Measurements from ENCODE around the gene SARDH. TPM values are rescaled to one million over a fixed set of nuclear protein-coding genes. Genes with fewer than 3 reads are reported as not detected.

Gene SARDH
- total RNA-seq, 4 donors from 2014 or later = 0.10 to 0.29 TPM; not detected in 2

DNA sequence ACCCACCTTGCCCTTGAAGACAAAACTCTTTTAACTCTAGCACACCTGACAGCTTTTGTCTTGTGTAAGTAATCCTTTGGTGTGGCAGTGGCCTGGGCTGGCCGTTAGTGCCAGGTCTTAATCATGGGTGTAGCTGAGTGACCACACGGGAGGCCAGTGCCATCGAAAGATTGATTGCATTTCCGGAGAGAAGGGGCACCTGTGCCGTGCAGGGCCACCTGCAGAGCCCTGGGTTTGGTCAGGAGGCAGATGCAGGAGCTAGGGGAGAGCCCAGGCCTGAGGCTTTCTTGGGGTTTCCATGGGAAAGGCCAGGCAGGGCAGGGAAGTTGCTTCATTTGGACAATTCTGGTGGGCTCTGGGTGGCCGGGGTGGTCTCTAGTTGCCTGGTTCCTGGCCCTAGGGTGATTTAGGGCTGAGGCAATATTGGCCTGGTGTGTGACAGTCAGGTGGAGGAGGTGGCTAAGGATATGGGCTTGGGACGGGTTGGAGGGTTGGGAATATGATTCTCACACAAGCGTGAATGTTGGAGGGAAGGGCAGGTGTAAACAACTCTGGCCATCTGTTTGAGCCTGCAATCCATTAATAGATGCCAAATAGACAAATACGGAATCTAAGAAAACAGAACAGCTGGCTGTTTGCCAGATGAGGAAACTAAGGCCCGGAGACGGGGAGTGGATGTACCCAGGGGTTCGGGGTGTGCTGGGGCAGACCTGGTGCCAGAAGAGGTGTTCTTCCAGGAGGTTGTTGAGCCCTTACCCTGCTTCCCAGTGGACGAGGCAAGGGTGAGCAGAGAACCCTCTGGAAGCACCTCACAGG, 97.4 kb downstream of the SARDH start:
- TF ChIP-seq, protein P1, sequence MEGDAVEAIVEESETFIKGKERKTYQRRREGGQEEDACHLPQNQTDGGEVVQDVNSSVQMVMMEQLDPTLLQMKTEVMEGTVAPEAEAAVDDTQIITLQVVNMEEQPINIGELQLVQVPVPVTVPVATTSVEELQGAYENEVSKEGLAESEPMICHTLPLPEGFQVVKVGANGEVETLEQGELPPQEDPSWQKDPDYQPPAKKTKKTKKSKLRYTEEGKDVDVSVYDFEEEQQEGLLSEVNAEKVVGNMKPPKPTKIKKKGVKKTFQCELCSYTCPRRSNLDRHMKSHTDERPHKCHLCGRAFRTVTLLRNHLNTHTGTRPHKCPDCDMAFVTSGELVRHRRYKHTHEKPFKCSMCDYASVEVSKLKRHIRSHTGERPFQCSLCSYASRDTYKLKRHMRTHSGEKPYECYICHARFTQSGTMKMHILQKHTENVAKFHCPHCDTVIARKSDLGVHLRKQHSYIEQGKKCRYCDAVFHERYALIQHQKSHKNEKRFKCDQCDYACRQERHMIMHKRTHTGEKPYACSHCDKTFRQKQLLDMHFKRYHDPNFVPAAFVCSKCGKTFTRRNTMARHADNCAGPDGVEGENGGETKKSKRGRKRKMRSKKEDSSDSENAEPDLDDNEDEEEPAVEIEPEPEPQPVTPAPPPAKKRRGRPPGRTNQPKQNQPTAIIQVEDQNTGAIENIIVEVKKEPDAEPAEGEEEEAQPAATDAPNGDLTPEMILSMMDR (IDR thresholded peaks at IDR 0.05) = no peak
- no peak for TF ChIP-seq POLR2A (IDR thresholded peaks at IDR 0.05)
- H3K4me3 ChIP-seq (ENCODE audit: low read depth, poor library complexity, severe bottlenecking) = no peak overlapping the region
- no peak for DNase-seq (ENCODE audit: low spot score in 2 of 2)
- WGBS, 2 donors = 69 to 72% methylated on average over 13 of the region's 13 CpGs
- intact Hi-C loops (cut with DNase I; ENCODE audit: low total_unique reads) = no loop called here

DNA sequence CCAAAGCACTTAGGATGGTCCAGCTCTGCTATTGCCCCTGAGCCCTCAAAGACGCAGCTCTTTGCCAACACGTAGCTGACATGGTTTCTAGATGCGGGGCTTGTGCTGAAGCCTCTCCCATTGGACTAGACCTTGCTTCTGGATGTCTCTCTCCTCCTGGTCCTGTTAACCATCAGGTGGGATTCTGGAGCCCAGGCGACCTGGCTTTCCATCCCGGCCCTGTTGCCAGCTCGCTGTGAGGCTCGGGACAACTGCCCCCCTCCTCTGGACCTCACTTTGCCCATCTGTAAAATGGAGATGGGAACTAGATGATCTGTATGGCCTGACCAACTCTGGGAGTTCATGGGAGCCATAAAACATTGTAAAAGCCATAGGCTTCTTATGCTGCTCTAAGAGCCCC, 98.0 kb downstream of the SARDH start:
- DNase-seq (ENCODE audit: low spot score in 2 of 2) = no peak
- intact Hi-C loops (cut with DNase I; ENCODE audit: low total_unique reads) = no loop called here
- no peak for TF ChIP-seq POLR2A (IDR thresholded peaks at IDR 0.05)
- TF ChIP-seq, protein P1 (IDR thresholded peaks at IDR 0.05) = no peak
- no peak overlapping the region for H3K4me3 ChIP-seq (ENCODE audit: low read depth, poor library complexity, severe bottlenecking)
- WGBS, 2 donors = 90 to 91% methylated on average over 7 of the region's 7 CpGs

DNA sequence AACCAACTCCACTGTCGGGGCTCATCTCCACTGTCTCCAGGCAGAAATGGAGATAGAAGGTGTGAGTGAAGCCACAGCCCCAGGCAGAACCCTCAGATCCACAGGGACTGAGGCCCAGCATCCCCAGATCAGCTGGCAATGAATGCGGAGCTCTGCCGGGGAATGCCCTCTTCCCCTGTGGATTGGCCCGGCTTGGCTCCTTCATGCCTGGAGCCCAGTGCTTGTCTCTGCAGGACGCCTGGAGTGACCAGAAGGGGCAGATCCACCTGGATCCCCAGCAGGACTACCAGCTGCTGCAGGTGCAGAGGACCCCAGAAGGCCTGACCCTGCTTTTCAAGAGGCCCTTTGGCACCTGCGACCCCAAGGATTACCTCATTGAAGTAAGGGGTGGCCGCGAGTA, 98.5 kb downstream of the SARDH start:
- WGBS, 2 donors = 89 to 92% methylated on average over 7 to 8 of the region's 8 CpGs
- TF ChIP-seq, protein P1 (IDR thresholded peaks at IDR 0.05) = no peak
- no peak for TF ChIP-seq POLR2A (IDR thresholded peaks at IDR 0.05)
- H3K4me3 ChIP-seq (ENCODE audit: low read depth, poor library complexity, severe bottlenecking) = no peak overlapping the region
- intact Hi-C loops (cut with DNase I; ENCODE audit: low total_unique reads) = no loop called here
- DNase-seq (ENCODE audit: low spot score in 2 of 2) = no peak

DNA sequence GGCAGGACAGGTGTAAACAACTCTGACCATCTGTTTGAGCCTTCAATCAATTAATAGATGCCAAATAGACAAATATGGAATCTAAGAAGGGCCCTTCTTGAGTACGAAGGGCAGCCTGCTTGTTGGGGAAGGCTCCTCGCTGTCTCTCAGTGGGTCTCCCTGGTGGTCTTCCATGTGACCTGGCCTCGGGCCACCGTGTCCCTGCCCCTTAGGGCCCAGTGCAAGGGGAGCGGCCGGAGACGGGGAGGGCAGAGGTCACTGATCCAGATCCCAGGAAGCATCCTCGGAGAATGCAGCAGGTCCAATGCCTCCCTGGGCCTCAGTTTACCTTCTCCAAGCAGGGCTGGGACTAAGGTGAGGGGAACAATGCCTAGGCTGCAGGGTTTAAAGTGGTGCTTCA, 99.4 kb downstream of the SARDH start:
- no peak overlapping the region for H3K4me3 ChIP-seq (ENCODE audit: low read depth, poor library complexity, severe bottlenecking)
- DNase-seq (ENCODE audit: low spot score in 2 of 2) = no peak
- intact Hi-C loops (cut with DNase I; ENCODE audit: low total_unique reads) = no loop called here
- TF ChIP-seq, protein P1 (IDR thresholded peaks at IDR 0.05) = no peak
- no peak for TF ChIP-seq POLR2A (IDR thresholded peaks at IDR 0.05)
- 56 to 80% methylated on average over 8 of the region's 8 CpGs for WGBS, 2 donors

DNA sequence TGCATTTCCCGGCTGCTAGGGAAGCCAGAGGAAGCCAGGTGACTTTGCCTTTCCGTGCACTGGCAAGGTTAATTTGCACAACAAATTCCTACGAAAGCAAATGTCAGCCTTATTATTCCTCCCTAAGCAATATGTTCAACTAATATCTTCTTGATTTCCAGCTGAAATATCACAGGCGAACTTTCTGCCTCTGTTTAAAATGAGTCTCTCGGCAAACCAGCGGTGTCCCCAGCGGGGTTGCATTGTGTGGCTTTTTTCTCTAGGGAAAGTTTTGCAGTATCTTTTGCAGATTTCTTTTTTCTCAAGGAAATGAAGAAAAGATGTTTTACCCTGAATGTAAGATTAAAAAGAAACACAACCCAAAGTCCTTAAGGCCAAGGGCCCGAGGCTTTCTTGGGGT, 100.1 kb downstream of the SARDH start:
- 57 to 63% methylated on average over 8 of the region's 8 CpGs for WGBS, 2 donors
- intact Hi-C loops (cut with DNase I; ENCODE audit: low total_unique reads) = no loop called here
- DNase-seq (ENCODE audit: low spot score in 2 of 2) = no peak
- TF ChIP-seq, protein P1 (IDR thresholded peaks at IDR 0.05) = no peak
- no peak for TF ChIP-seq POLR2A (IDR thresholded peaks at IDR 0.05)
- H3K4me3 ChIP-seq (ENCODE audit: low read depth, poor library complexity, severe bottlenecking) = no peak overlapping the region
